Right atrium auricular region (tissue), 2 donors: ENCODE data around the gene EXOC6B. TPM values are rescaled to one million over a fixed set of nuclear protein-coding genes. Genes with fewer than 3 reads are reported as not detected.

ENCODE experiments used
- DNase-seq: peaks from one replicate; pipeline ENCODE4 v3.0.0-alpha.2; 2019; ENCODE audit warnings: low spot score
- H3K27ac ChIP-seq, 2 donors: fragments of 200-600 bp; sonication (generic); 1 replicate in 1 of 2; 2 replicates in 1 of 2; pipeline ENCODE4 v1.5.1; 2016 to 2019
- H3K27me3 ChIP-seq, 2 donors: fragments of 200-600 bp; sonication (generic); one replicate each; pipeline versions ENCODE4 v1.5.1 to v1.6.0; 2017 to 2019
- H3K36me3 ChIP-seq: fragments of 200-600 bp; sonication (generic); one replicate; pipeline ENCODE4 v1.5.1; 2016
- H3K4me1 ChIP-seq, 2 donors: fragments of 200-600 bp; sonication (generic); one replicate each; pipeline versions ENCODE4 v1.5.1 to v1.6.0; 2017 to 2019
- H3K4me3 ChIP-seq, 2 donors: fragments of 200-600 bp; sonication (generic); 1 replicate in 1 of 2; 2 replicates in 1 of 2; pipeline ENCODE4 v1.5.1; 2017 to 2019; ENCODE audit warnings: mild to moderate bottlenecking in 1 of 2, moderate library complexity in 1 of 2
- H3K9me3 ChIP-seq, 2 donors: fragments of 200-600 bp; sonication (generic); one replicate each; pipeline ENCODE4 v1.5.1; 2019
- total RNA-seq, 2 donors: library from RNA; depleted of rRNA; stranded (reverse); fragments of >200 nt; gene quantifications; one replicate each; pipeline ENCODE4 v1.1.0, GENCODE V29; 2016
- TF ChIP-seq, protein P1 (sequence below), 2 donors: fragments of 200-600 bp; sonication (generic); IDR thresholded peaks; one replicate each; pipeline ENCODE4 v1.5.1; 2019; ENCODE audit warnings: antibody characterized with exemption in 2 of 2

Gene EXOC6B
- total RNA-seq, 2 donors from 2014 or later = 80.5 to 111 TPM

DNA sequence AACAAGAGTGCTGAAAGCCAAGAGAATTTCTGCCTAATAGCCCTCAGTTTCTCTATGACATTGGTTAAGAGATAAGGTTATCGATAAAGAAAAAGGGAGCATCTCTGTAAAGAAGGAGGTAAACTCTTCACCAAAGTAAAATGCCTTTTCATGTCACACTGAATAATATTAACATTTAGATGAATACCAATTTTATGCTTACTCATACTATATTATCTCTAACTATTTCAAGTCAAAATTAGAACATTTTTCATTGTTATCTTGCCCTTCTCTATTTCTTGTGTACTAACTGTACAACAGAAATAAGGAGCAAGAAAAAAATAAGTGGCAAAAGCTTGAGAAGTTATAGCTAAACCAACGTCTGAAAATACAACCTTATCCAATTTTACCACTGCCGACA is 127.5 kb downstream of the EXOC6B start:
- Histone ChIP-seq H3K9me3 (no peaks in the 10 kb centered on the region), H3K27me3 (no peaks in the 10 kb centered on the region), H3K4me3 (no peak overlapping the region), H3K36me3 (peaks cover 7% of the 10 kb centered on the region), H3K27ac (no peak overlapping the region), H3K4me1 (peaks cover 0 to 34% of the 10 kb centered on the region in 2 donors)
- TF ChIP-seq, protein P1, sequence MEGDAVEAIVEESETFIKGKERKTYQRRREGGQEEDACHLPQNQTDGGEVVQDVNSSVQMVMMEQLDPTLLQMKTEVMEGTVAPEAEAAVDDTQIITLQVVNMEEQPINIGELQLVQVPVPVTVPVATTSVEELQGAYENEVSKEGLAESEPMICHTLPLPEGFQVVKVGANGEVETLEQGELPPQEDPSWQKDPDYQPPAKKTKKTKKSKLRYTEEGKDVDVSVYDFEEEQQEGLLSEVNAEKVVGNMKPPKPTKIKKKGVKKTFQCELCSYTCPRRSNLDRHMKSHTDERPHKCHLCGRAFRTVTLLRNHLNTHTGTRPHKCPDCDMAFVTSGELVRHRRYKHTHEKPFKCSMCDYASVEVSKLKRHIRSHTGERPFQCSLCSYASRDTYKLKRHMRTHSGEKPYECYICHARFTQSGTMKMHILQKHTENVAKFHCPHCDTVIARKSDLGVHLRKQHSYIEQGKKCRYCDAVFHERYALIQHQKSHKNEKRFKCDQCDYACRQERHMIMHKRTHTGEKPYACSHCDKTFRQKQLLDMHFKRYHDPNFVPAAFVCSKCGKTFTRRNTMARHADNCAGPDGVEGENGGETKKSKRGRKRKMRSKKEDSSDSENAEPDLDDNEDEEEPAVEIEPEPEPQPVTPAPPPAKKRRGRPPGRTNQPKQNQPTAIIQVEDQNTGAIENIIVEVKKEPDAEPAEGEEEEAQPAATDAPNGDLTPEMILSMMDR (IDR thresholded peaks at IDR 0.05) = no peak
- no peak for DNase-seq

DNA sequence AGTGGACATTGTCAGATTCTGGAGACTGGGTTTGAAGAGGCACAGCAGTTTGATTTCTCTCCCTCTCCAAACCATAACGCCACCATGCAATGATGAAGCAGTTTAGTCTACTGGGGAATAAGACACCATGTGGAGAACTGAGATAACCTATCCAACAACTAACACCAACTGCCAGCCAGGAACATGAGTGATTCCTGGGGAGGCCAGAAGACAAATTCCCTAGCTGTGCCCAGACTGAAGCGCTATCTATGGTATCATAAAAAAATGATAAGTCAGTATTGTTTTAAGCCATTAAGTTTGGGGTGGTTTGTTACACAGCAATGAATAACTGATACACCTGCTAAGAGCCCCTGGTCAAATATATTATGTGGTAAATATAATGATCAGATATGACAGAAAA is 129.3 kb downstream of the EXOC6B start:
- Histone ChIP-seq H3K4me3 (no peak overlapping the region), H3K27me3 (no peaks in the 10 kb centered on the region), H3K9me3 (no peaks in the 10 kb centered on the region)

DNA sequence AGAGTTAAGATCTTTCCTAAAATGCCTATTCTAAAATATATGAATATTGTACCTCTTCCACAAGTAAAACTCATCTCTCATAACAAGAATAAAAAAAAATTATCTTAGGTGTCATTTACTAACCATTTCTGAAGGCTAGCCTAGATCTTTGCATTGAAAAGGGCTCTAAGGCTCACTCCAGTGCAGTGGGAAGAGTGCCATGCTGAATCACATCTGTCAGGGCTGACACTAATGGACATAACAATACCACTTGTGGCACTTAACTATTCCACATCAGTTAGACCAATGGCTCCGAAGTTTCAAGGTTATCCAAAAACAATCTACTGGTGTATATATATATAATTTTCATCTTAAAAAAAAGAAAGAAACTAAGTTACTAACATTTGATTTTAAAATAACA is 130.2 kb downstream of the EXOC6B start:
- peaks cover 3% of the 10 kb centered on the region for H3K36me3 ChIP-seq
- peaks cover 0 to 34% of the 10 kb centered on the region in 2 donors for H3K4me1 ChIP-seq
- no peak for DNase-seq
- H3K27me3 ChIP-seq = no peaks in the 10 kb centered on the region
- TF ChIP-seq, protein P1 (IDR thresholded peaks at IDR 0.05) = no peak
- H3K27ac ChIP-seq = no peak overlapping the region
- H3K9me3 ChIP-seq = no peaks in the 10 kb centered on the region
- no peak overlapping the region for H3K4me3 ChIP-seq

More for the DNA sequence above, 129.3 kb downstream of the EXOC6B start:
- Histone ChIP-seq H3K27ac (no peak overlapping the region), H3K36me3 (peaks cover 7% of the 10 kb centered on the region), H3K4me1 (peaks cover 0 to 34% of the 10 kb centered on the region in 2 donors)
- TF ChIP-seq, protein P1 (IDR thresholded peaks at IDR 0.05) = no peak
- DNase-seq = no peak

DNA sequence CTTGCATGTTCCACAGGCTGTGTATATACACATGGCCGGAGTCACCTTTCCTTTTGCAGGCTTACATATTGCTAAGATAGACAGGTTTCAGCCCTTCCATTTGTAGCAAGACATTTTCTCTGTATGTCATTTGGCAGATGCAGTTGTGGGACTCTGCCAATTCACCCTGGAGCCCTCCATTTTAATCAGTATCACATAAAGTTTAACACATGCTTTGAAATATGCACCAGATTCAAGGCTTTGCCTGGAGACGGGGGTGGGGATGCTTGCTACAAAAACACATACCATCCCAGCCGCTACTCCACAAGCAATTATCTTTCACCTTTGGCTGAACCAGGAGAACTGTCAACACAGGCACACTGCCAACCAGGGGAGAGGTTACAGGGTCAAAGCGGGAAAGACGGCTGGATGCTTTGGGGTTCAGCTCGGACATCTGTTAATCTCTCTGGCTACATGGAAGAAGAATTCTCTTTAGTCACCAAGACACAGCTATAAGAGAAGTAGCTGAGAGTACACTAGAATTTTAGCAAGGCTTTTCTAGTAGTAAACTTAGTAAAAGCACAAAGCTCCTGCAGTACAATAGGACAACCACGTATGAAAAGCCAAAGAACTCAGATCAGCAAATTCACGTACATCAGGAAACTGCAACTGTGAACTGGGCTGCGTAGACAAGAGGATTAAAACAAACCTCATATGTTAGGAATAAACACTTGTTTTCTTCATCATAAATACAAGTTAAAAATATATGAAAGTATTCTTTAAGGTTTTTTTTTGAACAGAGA is 130.9 kb downstream of the EXOC6B start:
- Histone ChIP-seq H3K4me1 (peaks cover 0 to 35% of the 10 kb centered on the region in 2 donors), H3K9me3 (no peaks in the 10 kb centered on the region), H3K36me3 (no peaks in the 10 kb centered on the region), H3K4me3 (no peak overlapping the region), H3K27me3 (no peaks in the 10 kb centered on the region), H3K27ac (peak overlapping the region in 1 of 2 donors; percentile 48)
- peak; percentile 60 for DNase-seq
- TF ChIP-seq, protein P1 (IDR thresholded peaks at IDR 0.05) = no peak

DNA sequence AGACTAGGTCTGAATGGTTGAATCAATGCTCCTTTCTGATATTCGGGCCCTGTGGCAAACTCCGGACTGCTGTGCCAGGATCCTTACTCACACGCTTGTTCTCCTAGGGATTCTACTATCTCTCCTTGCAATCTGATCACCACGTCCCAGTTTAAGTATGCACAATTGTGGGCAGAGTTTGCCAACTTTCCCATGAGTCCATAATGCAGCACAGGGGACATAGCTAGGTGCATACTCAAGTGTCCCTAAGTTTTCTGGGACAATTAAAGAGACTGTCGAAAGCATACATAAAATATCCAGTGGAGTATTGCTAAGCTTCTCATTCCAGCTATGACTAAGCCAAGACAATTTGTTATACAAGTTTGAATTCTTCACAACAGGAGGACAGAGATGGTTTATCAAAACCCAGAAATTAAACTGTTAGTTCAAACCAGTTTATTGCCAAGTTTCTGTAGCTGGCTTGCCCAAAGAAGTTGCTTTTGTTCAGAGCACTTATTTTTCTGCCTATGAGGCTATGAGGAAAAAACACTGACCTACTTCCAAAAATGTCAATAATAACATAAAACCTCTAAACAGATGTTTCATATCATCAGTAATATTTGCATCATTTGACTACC is 136.1 kb downstream of the EXOC6B start:
- TF ChIP-seq, protein P1 (IDR thresholded peaks at IDR 0.05) = no peak
- no peaks in the 10 kb centered on the region for H3K36me3 ChIP-seq
- no peaks in the 10 kb centered on the region for H3K27me3 ChIP-seq
- no peaks in the 10 kb centered on the region for H3K9me3 ChIP-seq
- H3K27ac ChIP-seq = no peak overlapping the region
- no peak overlapping the region for H3K4me3 ChIP-seq
- H3K4me1 ChIP-seq = peaks cover 0 to 24% of the 10 kb centered on the region in 2 donors
- no peak for DNase-seq
